DOHH2 (cell line): Measurements from ENCODE around the gene CPD.
A peak's percentile ranks its signal among the peaks of the same experiment; 100 is the strongest.

ENCODE experiments used
- H3F3A ChIP-seq: fragments of 200-600 bp; sonication (generic), shearing (Covaris generic); 2 replicates; pipeline ENCODE4 v1.6.0; 2016; ENCODE audit warnings: antibody characterized with exemption, mild to moderate bottlenecking; ENCODE audit not compliant: control insufficient read depth, insufficient read depth
- H3K27ac ChIP-seq: fragments of 200-600 bp; sonication (generic); 2 replicates; pipeline ENCODE4 v1.5.1; 2014; ENCODE audit warnings: low read depth, mild to moderate bottlenecking, low read length, moderate library complexity
- H3K27me3 ChIP-seq: fragments of 200-600 bp; sonication (generic); 2 replicates; pipeline ENCODE4 v1.6.1; 2014; ENCODE audit warnings: mild to moderate bottlenecking, low read length, mixed read lengths; ENCODE audit not compliant: control insufficient read depth
- H3K36me3 ChIP-seq: fragments of 200-600 bp; sonication (generic); 2 replicates; pipeline ENCODE4 v1.6.1; 2014; ENCODE audit warnings: mild to moderate bottlenecking, low read length, moderate library complexity, mixed read lengths; ENCODE audit not compliant: control insufficient read depth
- H3K4me1 ChIP-seq: fragments of 200-600 bp; sonication (generic); 2 replicates; pipeline ENCODE4 v1.6.1; 2014; ENCODE audit warnings: mild to moderate bottlenecking, low read length, mixed read lengths; ENCODE audit not compliant: control insufficient read depth
- H3K4me2 ChIP-seq: fragments of 200-600 bp; sonication (generic); 2 replicates; pipeline ENCODE4 v1.6.0; 2014; ENCODE audit warnings: mild to moderate bottlenecking, low read length, moderate library complexity
- H3K4me3 ChIP-seq: fragments of 200-600 bp; sonication (generic); 2 replicates; pipeline ENCODE4 v1.5.1; 2014; ENCODE audit warnings: mild to moderate bottlenecking, low read length, mixed read lengths
- H3K79me2 ChIP-seq: fragments of 200-600 bp; sonication (generic); 2 replicates; pipeline ENCODE4 v1.6.1; 2014; ENCODE audit warnings: mild to moderate bottlenecking, low read length, mixed read lengths; ENCODE audit not compliant: control insufficient read depth
- H3K9me2 ChIP-seq: fragments of 200-600 bp; sonication (generic); replicated peaks from 2 replicates; pipeline ENCODE4 v1.6.1; 2014; ENCODE audit warnings: mild to moderate bottlenecking, low read length, mixed read lengths; ENCODE audit not compliant: control insufficient read depth
- H3K9me3 ChIP-seq: fragments of 200-600 bp; sonication (generic); 2 replicates; pipeline ENCODE4 v1.6.1; 2014; ENCODE audit warnings: antibody characterized with exemption, low read length, mixed read lengths; ENCODE audit not compliant: control insufficient read depth, insufficient read depth
- H4K20me1 ChIP-seq: fragments of 200-600 bp; sonication (generic); 2 replicates; pipeline ENCODE4 v1.6.0; 2014; ENCODE audit warnings: low read depth, mild to moderate bottlenecking, antibody characterized with exemption, low read length, moderate library complexity; ENCODE audit not compliant: control insufficient read depth, insufficient read depth
- EZH2phosphoT487 ChIP-seq: fragments of 200-600 bp; sonication (generic); IDR thresholded peaks from 2 replicates; pipeline ENCODE4 v1.6.1; 2017; ENCODE audit warnings: borderline replicate concordance, mild to moderate bottlenecking, antibody characterized with exemption, low read length, moderate library complexity, mixed read lengths
- TF ChIP-seq, protein P1 (sequence below): fragments of 200-600 bp; sonication (generic); IDR thresholded peaks from one replicate; pipeline ENCODE4 v1.5.1; 2014; ENCODE audit warnings: antibody characterized with exemption, mild to moderate bottlenecking, low read depth, low read length; ENCODE audit not compliant: poor library complexity, severe bottlenecking

The CPD gene

DNA sequence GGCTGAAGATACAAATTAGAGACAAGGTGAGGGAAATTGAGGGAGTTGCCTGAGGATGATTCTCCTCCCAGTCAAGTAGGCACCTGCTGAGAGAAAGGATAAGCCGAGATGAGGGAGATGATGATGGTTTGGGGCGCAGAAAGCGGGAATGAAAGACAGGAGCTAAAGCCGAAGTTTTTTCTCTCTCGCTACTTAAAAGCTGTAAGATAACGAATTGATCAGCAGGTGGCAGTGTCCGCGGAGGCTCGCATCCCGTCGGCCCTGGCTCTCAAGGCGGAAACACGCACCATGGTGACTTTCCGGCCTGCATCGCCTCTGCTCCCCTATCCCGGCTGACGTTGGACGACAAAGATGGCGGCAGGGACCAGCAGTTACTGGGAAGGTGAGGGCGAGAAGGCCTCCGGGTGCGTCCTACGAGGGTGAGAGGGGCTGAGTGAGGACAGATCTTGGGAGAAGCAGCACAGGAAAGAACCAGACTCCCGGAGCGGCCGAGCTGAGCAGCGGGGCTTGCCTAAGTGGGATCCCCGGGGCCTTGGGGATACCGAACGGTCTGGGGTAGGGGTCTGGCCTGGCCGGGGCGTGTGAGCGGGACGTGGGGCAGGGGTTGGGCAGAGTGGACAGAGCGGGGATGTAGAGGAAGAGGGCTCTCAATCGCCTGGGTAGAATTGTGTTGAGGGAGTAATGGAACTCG lies 98.5 kb downstream of the CPD start, which contains the start of gene GOSR1:
Gene GOSR1 (plus strand): TSS at position 326 of the 691 bp plus-strand sequence. CDS start 26 bp downstream, at position 352.
- no peaks in the 10 kb centered on the region for H3K27me3 ChIP-seq
- H3K79me2 ChIP-seq: peaks cover 42% of the 10 kb centered on the region
- peak within 1 kb of the TSS; percentile 86 for H3K4me3 ChIP-seq
- TF ChIP-seq EZH2phosphoT487: no peak
- TF ChIP-seq, protein P1, sequence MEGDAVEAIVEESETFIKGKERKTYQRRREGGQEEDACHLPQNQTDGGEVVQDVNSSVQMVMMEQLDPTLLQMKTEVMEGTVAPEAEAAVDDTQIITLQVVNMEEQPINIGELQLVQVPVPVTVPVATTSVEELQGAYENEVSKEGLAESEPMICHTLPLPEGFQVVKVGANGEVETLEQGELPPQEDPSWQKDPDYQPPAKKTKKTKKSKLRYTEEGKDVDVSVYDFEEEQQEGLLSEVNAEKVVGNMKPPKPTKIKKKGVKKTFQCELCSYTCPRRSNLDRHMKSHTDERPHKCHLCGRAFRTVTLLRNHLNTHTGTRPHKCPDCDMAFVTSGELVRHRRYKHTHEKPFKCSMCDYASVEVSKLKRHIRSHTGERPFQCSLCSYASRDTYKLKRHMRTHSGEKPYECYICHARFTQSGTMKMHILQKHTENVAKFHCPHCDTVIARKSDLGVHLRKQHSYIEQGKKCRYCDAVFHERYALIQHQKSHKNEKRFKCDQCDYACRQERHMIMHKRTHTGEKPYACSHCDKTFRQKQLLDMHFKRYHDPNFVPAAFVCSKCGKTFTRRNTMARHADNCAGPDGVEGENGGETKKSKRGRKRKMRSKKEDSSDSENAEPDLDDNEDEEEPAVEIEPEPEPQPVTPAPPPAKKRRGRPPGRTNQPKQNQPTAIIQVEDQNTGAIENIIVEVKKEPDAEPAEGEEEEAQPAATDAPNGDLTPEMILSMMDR: peak; percentile 81
- peaks cover 1% of the 10 kb centered on the region; the same call in 1 of the 2 replicates for H3F3A ChIP-seq
- peak within 1 kb of the TSS; percentile 81 for H3K4me2 ChIP-seq
- no peaks in the 10 kb centered on the region for H3K9me3 ChIP-seq
- H3K4me1 ChIP-seq: peaks cover 24% of the 10 kb centered on the region
- peak within 1 kb of the TSS; percentile 46 for H3K27ac ChIP-seq
- H4K20me1 ChIP-seq: no peaks in the 10 kb centered on the region
- no peaks in the 10 kb centered on the region for H3K9me2 ChIP-seq
- H3K36me3 ChIP-seq: peaks cover 38% of the 10 kb centered on the region

DNA sequence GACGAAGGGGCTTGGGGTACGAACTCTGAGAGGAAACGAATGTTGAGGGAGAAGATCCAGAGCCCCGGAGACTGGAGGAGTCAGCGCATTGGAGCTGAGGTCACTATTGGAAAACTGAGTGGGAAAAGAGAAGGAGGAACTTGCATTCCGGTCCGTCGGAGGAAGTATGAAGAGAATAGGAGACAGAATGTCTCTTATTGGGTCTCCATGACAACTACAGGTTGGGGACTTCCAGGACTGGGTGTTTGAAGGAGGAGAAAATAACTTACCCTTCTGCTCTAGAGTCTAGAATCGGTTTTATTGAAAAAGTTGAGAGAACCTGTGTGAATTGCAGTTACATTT lies 99.0 kb downstream of the CPD start:
- H3K4me2 ChIP-seq: peak overlapping the region; percentile 81
- H3K36me3 ChIP-seq: peaks cover 43% of the 10 kb centered on the region
- H4K20me1 ChIP-seq: no peaks in the 10 kb centered on the region
- TF ChIP-seq, protein P1: no peak
- no peak for TF ChIP-seq EZH2phosphoT487
- peaks cover 24% of the 10 kb centered on the region for H3K4me1 ChIP-seq
- no peaks in the 10 kb centered on the region for H3K9me2 ChIP-seq
- H3K27ac ChIP-seq: peak overlapping the region; percentile 46
- H3F3A ChIP-seq: peaks cover 2% of the 10 kb centered on the region; the same call in 1 of the 2 replicates
- H3K27me3 ChIP-seq: no peaks in the 10 kb centered on the region
- H3K9me3 ChIP-seq: no peaks in the 10 kb centered on the region
- H3K79me2 ChIP-seq: peaks cover 47% of the 10 kb centered on the region
- H3K4me3 ChIP-seq: peak overlapping the region; percentile 86

DNA sequence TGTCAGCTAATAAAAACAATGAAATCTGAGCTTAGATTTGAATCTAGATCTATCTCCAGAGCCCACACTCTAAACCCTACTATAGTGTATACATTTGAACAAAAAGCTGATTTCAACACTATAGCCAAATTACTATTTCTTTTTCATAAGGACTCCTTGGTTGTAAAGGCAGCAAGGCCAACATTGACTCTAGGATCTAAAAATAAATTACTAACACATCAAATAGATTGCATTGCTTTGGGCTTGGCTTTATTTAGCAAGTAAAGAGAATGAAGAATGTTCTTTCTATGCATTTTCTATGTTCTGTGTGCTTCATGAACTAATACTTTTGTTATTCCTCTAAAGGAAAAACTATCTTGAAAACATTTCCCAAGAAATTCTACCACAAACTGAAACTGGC lies 103.8 kb downstream of the CPD start:
- Histone ChIP-seq H3K4me1 (peaks cover 13% of the 10 kb centered on the region), H3K4me2 (no peak overlapping the region), H3K36me3 (peaks cover 88% of the 10 kb centered on the region), H3K27ac (no peak overlapping the region), H3K9me2 (no peaks in the 10 kb centered on the region), H3K9me3 (no peaks in the 10 kb centered on the region), H4K20me1 (no peaks in the 10 kb centered on the region), H3K4me3 (no peak overlapping the region), H3K79me2 (peaks cover 44% of the 10 kb centered on the region), H3F3A (peaks cover 5% of the 10 kb centered on the region; the same call in 1 of the 2 replicates), H3K27me3 (no peaks in the 10 kb centered on the region)
- TF ChIP-seq, protein P1: no peak
- TF ChIP-seq EZH2phosphoT487: no peak
